ENCODE measurements around the gene PROZ.
"Not testable (repeated sequence)": the region's sequence is repeated elsewhere in the genome, so short reads cannot be mapped to it uniquely, and the experiment has no call there.

The PROZ gene, protein sequence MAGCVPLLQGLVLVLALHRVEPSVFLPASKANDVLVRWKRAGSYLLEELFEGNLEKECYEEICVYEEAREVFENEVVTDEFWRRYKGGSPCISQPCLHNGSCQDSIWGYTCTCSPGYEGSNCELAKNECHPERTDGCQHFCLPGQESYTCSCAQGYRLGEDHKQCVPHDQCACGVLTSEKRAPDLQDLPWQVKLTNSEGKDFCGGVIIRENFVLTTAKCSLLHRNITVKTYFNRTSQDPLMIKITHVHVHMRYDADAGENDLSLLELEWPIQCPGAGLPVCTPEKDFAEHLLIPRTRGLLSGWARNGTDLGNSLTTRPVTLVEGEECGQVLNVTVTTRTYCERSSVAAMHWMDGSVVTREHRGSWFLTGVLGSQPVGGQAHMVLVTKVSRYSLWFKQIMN

DNA sequence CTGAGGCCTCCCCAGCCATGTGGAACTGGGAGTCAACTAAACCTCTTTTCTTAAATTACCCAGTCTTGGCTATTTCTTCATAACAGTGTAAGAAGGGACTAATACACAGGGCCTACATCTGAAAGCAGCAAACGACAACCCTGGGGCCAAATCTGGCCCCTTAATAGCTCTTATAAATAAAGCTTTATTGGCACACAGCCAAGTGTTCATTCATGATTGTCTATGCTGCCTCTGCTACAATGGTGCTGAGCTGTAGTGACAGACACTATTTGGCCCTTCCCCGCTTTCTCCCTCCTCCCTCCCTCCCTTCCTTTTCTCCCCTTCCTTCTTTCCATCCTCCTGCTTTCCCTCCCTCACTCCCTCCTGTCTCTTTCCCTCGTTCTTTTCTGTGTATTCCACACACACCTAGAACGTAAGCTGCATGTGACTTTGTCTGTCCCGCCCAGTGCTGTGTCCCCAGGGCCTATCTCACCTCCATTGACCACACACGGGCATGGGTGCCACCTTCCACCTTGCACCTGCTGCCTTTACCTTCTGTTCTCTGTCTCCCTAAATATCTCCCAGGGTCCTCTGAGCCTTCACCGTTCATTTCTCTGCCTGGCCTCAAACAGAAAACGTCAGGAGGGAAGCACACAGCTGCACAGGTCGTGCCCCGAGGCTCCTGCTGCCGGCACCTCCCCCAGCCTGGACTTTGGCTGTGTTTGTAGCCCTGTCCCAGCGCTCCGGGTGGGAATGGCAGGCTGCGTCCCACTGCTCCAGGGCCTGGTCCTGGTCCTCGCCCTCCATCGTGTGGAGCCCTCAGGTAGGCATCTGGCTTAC, at the start of gene PROZ:
Gene PROZ, plus strand, starts transcription at position 720 of the 819 bp plus-strand sequence. Its CDS starts 13 bp downstream, at position 733.
- in situ Hi-C loops (cut with MboI; ENCODE audit: low sequenced_read_pairs), result no loop called here

GRCh38 chr13:113109151-113110047, 49.0 kb upstream of the PROZ start:
- in situ Hi-C loops (cut with MboI; ENCODE audit: low sequenced_read_pairs), result no loop called here

DNA sequence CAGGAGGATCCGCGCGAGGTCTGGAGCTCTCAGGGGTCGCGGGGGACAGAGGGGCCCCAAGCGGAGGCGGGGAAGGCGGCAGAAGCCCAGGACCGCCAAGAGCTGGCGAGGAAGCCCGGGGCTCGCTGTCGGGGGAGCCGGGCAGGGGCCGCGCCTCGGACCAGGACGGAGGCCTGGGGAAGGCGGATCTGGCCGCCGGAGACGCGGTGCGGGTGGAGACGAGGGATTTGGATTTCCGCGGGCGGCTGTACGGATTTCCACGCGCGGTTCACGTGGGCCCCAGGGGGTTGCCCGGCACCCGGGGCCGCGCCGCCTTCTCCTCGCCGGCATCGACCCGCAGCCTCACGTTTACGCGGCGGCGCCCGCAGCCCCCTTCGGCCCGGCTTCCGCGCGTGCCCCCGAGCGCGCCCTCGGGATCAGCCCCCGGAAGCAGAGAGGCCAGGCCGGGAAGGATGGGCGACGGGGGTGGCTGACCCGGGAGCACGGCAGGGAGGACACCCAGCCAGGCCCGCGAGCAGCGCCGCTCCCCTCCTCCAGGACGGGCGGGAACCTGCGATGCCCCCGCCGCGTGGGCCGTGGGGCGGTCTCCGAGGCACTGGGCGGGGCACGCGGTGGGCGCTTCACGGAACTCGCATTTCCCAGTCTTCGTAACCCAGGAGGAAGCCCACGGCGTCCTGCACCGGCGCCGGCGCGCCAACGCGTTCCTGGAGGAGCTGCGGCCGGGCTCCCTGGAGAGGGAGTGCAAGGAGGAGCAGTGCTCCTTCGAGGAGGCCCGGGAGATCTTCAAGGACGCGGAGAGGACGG, 48.2 kb upstream of the PROZ start:
- in situ Hi-C loops (cut with MboI; ENCODE audit: low sequenced_read_pairs), result no loop called here

DNA sequence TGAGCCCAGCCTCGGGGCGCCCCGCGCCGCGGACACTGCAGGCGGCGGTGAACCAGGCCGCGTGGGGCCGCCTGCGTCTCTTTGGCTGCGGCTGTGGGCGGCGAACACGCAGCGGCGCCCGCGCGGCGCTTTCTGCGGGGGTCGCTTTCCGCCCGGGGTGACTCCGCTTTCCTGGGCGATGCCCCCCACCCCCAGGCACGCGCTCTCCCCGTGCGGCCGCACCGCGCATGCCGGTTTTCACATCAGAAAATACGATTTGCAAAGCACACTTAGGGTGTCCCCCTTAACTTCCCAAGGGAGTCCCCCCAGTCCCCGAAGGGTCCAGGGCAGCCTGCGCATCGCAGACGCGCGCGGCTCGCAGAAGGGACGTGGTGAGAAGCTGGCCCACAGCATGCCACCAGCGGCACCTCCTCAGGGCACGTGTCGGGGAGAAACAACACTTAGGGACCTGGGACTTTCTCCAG, 47.6 kb upstream of the PROZ start:
- in situ Hi-C loops (cut with MboI; ENCODE audit: low sequenced_read_pairs), result no loop called here

DNA sequence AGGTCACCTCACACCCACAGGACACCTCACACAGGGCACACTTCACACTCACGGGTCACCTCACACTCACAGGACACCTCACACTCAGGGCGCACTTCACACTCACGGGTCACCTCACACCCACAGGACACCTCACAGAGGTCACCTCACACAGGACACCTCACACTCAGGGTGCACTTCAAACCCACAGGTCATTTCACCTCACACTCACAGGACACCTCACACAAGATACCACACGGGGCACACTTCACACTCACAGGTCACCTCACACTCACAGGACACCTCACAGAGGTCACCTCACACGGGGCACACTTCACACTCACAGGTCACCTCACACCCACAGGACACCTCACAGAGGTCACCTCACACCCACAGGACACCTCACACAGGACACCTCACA, 46.6 kb upstream of the PROZ start:
- in situ Hi-C loops (cut with MboI; ENCODE audit: low sequenced_read_pairs), result not testable (repeated sequence)

DNA sequence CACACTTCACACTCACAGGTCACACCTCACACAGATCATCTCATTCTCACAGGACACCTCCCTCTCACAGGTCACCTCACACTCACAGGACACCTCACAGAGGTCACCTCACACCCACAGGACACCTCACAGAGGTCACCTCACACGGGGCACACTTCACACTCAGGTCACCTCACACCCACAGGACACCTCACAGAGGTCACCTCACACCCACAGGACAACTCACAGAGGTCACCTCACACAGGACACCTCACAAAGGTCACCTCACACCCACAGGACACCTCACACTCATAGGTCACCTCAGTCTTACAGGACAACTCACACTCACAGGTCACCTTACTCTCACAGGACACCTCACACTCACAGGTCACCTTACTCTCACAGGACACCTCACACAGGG, 46.0 kb upstream of the PROZ start:
- in situ Hi-C loops (cut with MboI; ENCODE audit: low sequenced_read_pairs), result not testable (repeated sequence)

- in situ Hi-C loops (cut with MboI; ENCODE audit: low sequenced_read_pairs), result no loop called here
These were observed 45.3 kb upstream of the PROZ start for GRCh38 chr13:113112893-113113845.

GRCh38 chr13:113113846-113114271, 44.6 kb upstream of the PROZ start:
- in situ Hi-C loops (cut with MboI; ENCODE audit: low sequenced_read_pairs), result no loop called here

DNA sequence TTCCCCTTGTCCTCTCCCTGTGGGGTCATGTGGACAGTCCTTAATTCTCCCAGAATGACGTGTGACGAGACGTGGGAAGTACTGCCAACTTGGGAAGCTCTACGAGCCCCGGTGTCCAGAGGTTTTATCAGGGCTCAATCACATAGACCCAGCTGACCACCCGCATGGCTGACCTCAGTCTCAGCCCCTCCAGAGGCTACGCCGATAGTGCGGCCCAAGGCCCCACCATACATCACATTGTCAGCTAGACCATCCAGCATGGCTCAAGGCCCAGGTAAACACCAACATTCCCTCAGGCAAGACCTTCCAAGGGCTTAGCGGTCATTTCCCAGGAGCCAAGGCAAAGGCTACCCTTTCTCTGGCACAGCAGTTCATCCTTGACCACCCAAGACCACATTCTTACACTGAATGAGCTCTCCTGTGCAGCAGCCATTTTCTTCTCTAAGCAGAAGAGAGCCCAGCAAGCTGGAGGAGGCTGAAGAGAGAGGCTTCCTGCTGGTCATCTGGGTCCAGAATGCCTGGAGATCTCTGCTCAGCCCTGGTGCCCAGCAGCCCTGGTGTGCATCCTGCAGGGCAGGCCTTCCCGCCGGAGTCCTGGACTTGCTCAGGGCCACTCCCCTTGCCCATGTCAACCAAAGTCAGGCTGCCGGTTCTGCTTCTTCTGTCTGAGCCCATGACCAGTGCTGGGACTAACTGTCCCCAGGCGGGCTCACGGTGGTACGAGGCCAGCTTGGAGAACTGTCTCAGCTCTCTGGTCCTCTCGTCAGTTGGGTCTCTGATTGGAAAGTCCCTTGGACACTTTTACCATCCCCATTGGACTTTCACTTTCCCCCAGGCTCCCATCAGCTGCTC, 43.7 kb upstream of the PROZ start:
- in situ Hi-C loops (cut with MboI; ENCODE audit: low sequenced_read_pairs), result no loop called here

DNA sequence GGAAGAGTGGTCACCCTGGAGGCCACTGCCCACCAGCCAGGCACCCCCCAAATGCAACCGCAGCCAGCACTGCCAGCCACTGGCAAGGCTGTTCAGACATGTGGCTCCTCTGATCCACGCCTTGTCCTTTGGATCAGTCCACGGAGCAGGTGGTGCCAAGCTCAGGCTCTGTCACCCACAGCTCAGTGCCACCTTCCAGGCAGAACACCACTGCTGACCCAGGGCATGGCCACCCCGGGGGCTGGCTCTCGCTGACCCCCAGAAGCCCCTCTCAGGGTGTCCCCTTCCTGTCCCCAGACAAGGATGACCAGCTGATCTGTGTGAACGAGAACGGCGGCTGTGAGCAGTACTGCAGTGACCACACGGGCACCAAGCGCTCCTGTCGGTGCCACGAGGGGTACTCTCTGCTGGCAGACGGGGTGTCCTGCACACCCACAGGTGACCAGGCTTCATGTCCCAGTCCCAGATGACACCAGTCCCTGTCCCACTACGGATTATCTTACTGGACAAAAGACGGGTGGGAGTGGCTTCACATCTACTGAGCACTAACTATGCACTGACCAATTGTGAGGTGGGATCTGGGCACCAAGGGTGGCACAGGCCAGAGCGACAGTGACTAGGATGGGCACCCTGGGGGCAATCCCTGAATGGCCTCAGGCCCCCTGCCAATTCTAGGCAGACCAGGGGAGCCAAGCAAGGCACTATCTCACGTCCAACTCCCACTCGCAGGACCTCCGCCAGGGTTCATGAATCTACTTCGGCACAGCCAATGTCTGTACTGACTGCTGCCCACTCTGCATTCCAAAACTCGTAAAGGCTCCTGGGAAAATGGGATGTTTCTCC, 42.9 kb upstream of the PROZ start:
- in situ Hi-C loops (cut with MboI; ENCODE audit: low sequenced_read_pairs), result no loop called here

DNA sequence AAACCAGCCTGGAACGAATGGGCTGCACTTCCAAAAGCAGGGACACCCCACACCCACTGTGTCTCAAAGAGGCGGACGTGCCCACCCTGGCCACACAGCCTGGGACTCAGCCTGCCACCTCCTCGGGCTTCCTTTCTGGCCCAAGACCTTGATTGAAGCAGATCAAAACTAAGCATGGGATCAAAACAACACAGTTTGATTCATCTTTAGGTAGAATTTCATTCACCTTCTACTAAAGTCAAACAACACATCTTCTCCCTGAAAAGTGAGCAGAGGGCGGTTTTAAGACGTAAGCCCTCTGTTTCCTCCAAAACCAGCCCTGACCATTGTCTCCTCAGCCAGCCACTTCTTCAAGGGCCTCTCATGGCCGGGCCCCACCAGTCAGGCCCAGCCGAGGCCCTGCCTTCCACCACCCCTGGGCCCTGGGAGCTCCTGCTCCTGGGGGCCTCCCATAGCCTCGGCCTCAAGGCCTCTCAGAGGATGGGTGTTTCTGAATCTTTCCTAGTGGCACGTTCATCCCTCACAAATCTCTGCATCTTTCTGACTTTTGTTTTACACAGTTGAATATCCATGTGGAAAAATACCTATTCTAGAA, 42.1 kb upstream of the PROZ start:
- in situ Hi-C loops (cut with MboI; ENCODE audit: low sequenced_read_pairs), result no loop called here

- in situ Hi-C loops (cut with MboI; ENCODE audit: low sequenced_read_pairs), result no loop called here
These were observed 41.6 kb upstream of the PROZ start for GRCh38 chr13:113116871-113117271.

- in situ Hi-C loops (cut with MboI; ENCODE audit: low sequenced_read_pairs), result no loop called here
These were observed 41.0 kb upstream of the PROZ start for GRCh38 chr13:113117335-113117872.

DNA sequence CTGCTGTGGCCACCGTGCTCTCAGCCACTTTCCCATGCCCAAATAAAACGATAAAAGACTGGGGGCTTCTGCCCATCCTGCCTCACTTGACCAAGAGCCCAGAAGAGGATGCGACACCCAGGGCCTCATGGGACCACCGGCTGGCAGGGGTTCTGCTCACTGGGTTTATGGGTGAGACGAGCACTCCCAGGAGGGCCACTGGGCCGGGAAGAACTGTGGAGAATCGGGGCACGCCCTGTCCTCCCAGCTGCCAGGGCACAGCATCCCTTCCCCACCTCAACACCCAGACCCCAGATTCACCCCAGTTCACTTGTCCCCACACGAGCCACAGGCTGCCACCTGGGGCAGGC, 40.6 kb upstream of the PROZ start:
- in situ Hi-C loops (cut with MboI; ENCODE audit: low sequenced_read_pairs), result no loop called here

DNA sequence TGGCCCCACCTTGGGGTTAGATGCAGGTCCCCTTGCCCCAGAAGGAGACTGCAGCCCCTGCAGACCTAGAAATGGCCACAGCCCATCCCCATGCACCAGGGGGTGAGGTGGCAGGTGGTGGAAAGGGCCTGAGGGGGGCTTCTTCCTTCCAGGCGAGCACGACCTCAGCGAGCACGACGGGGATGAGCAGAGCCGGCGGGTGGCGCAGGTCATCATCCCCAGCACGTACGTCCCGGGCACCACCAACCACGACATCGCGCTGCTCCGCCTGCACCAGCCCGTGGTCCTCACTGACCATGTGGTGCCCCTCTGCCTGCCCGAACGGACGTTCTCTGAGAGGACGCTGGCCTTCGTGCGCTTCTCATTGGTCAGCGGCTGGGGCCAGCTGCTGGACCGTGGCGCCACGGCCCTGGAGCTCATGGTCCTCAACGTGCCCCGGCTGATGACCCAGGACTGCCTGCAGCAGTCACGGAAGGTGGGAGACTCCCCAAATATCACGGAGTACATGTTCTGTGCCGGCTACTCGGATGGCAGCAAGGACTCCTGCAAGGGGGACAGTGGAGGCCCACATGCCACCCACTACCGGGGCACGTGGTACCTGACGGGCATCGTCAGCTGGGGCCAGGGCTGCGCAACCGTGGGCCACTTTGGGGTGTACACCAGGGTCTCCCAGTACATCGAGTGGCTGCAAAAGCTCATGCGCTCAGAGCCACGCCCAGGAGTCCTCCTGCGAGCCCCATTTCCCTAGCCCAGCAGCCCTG, 40.0 kb upstream of the PROZ start:
- in situ Hi-C loops (cut with MboI; ENCODE audit: low sequenced_read_pairs), result no loop called here

Data from HL-60/S4 treated with phorbol 12-myristate 13-acetate at 8.2 ng/mL for 4 days and 3 days (cell line).